DND-41 (cell line): ENCODE results near the gene LUZP1.

ENCODE experiments used
- EZH2 ChIP-seq: IDR thresholded peaks from 3 replicates; pipeline ENCODE4 v1.6.1; 2012; ENCODE audit warnings: borderline replicate concordance, low read depth, mild to moderate bottlenecking, moderate library complexity, low read length, inconsistent platforms; ENCODE audit not compliant: severe bottlenecking
- TF ChIP-seq, protein P1 (sequence below): IDR thresholded peaks from 2 replicates; pipeline ENCODE4 v1.5.1; 2012; ENCODE audit warnings: borderline replicate concordance, low read length, moderate library complexity, mild to moderate bottlenecking; ENCODE audit not compliant: poor library complexity, severe bottlenecking; ENCODE audit errors: extremely low read depth

- TF ChIP-seq, protein P1, sequence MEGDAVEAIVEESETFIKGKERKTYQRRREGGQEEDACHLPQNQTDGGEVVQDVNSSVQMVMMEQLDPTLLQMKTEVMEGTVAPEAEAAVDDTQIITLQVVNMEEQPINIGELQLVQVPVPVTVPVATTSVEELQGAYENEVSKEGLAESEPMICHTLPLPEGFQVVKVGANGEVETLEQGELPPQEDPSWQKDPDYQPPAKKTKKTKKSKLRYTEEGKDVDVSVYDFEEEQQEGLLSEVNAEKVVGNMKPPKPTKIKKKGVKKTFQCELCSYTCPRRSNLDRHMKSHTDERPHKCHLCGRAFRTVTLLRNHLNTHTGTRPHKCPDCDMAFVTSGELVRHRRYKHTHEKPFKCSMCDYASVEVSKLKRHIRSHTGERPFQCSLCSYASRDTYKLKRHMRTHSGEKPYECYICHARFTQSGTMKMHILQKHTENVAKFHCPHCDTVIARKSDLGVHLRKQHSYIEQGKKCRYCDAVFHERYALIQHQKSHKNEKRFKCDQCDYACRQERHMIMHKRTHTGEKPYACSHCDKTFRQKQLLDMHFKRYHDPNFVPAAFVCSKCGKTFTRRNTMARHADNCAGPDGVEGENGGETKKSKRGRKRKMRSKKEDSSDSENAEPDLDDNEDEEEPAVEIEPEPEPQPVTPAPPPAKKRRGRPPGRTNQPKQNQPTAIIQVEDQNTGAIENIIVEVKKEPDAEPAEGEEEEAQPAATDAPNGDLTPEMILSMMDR, result no peak
- no peak for TF ChIP-seq EZH2
Measured at GRCh38 chr1:23050201-23050600, 118.5 kb downstream of the LUZP1 start.
